OCI-LY7 (cell line): ENCODE data around the gene HPSE2.

Experiments used
- EZH2phosphoT487 ChIP-seq: fragments of 200-600 bp; sonication (generic); IDR thresholded peaks from 2 replicates; pipeline ENCODE4 v1.6.1; 2018; ENCODE audit warnings: low read depth, borderline replicate concordance, mild to moderate bottlenecking, mixed run types, antibody characterized with exemption, low read length, moderate library complexity, mixed read lengths
- TF ChIP-seq, protein P1 (sequence below): fragments of 200-600 bp; sonication (generic); conservative IDR thresholded peaks from 2 replicates; pipeline ENCODE4 v1.5.1; 2014; ENCODE audit warnings: mild to moderate bottlenecking, antibody characterized with exemption, low read length, moderate library complexity, mixed read lengths

DNA sequence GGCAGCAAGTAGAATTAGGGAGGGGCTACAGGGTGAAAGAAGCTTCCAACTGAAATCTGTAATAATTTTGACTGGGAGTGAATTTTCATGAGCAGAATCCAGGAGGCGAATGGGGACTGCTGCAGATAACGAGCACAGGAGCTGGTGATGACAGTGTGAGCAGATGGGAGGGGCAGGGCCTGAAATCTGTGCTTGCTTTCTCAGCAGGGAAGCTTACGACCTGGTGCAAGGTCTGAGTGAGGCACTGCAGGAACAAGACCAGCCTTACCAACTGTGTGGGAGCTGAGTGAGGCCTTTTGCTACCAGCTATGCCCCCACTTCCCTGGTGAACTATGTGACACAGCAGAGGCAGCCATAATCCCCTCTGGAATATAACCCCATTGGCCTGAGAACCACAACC lies 109.8 kb downstream of the HPSE2 start:
- TF ChIP-seq, protein P1, sequence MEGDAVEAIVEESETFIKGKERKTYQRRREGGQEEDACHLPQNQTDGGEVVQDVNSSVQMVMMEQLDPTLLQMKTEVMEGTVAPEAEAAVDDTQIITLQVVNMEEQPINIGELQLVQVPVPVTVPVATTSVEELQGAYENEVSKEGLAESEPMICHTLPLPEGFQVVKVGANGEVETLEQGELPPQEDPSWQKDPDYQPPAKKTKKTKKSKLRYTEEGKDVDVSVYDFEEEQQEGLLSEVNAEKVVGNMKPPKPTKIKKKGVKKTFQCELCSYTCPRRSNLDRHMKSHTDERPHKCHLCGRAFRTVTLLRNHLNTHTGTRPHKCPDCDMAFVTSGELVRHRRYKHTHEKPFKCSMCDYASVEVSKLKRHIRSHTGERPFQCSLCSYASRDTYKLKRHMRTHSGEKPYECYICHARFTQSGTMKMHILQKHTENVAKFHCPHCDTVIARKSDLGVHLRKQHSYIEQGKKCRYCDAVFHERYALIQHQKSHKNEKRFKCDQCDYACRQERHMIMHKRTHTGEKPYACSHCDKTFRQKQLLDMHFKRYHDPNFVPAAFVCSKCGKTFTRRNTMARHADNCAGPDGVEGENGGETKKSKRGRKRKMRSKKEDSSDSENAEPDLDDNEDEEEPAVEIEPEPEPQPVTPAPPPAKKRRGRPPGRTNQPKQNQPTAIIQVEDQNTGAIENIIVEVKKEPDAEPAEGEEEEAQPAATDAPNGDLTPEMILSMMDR = no peak
- TF ChIP-seq EZH2phosphoT487 = no peak
